HepG2 (cell line): ENCODE results near the gene MS4A2. TPM values are rescaled to one million over a fixed set of nuclear protein-coding genes. Genes with fewer than 3 reads are reported as not detected.

ENCODE experiments used
- ATAC-seq: fragments of 200-7000 bp; cut with Tn5 transposase; 3 replicates; pipeline ENCODE4 v1.9.1; 2020; ENCODE audit warnings: mild to moderate bottlenecking, moderate library complexity
- BruUV-seq: library from RNA; stranded (reverse); fragments of 400-500 nt; replicated peaks from 2 replicates; lab custom pipeline; 2021; lab: Mats Ljungman, UMichigan
- CTCF ChIA-PET: fragments of 300-600 bp; formaldehyde crosslinking; extraction: SDS; loops from one replicate; lab custom pipeline; 2021; ENCODE audit warnings: low total read pairs, inconsistent platforms, low intra/inter-chr PET ratio; lab: Yijun Ruan, JAX
- POLR2A ChIA-PET: fragments of 350-600 bp; sonication (Branson Sonifier 250); formaldehyde crosslinking; loops from one replicate; lab custom pipeline; 2020; ENCODE audit warnings: antibody characterized with exemption, inconsistent platforms; lab: Yijun Ruan, JAX
- DNase-seq: peaks from one replicate; pipeline ENCODE4 v3.0.0-alpha.2; 2015; ENCODE audit warnings: low spot score
- FAIRE-seq: peaks from 3 replicates; lab custom pipeline; 2011; peaks lifted over from hg19 to GRCh38; lab: Jason Lieb, UNC
- H2AFZ ChIP-seq: one replicate; pipeline ENCODE4 v1.6.1; 2011; ENCODE audit warnings: low read length, inconsistent platforms
- H3K27ac ChIP-seq: fragments of 300-600 bp; 3 replicates; pipeline ENCODE4 v1.8.0; 2011; ENCODE audit warnings: mixed run types, mild to moderate bottlenecking, mixed read lengths, low read length, inconsistent platforms; ENCODE audit not compliant: insufficient read depth; ENCODE audit errors: extremely low read length
- H3K27me3 ChIP-seq, 2 experiments: fragments of 200-600 bp in 1 of 2; 2 replicates in 1 of 2; 3 replicates in 1 of 2; pipeline versions ENCODE4 v1.6.0 to v1.8.0; 2011; ENCODE audit warnings: low read length in 2 of 2, mild to moderate bottlenecking in 2 of 2, moderate library complexity in 2 of 2, inconsistent platforms in 1 of 2; ENCODE audit not compliant: insufficient read depth in 2 of 2, control insufficient read depth in 1 of 2
- H3K36me3 ChIP-seq, 2 experiments: fragments of 200-600 bp in 1 of 2; replicated peaks in 1 of 2; 2 replicates in 1 of 2; 3 replicates in 1 of 2; pipeline versions ENCODE4 v1.5.1 to v1.8.0; 2011; ENCODE audit warnings: low read length in 2 of 2, inconsistent platforms in 1 of 2; ENCODE audit not compliant: insufficient read depth in 2 of 2, control insufficient read depth in 1 of 2
- H3K4me1 ChIP-seq: 2 replicates; pipeline ENCODE4 v1.5.1; 2012; ENCODE audit warnings: low read length, inconsistent platforms; ENCODE audit not compliant: insufficient read depth
- H3K4me2 ChIP-seq: 2 replicates; pipeline ENCODE4 v1.6.0; 2011; ENCODE audit warnings: low read depth, low read length, inconsistent platforms
- H3K4me3 ChIP-seq, 3 experiments: fragments of 200-600 bp in 1 of 3; sonication (generic), shearing (Covaris generic) in 1 of 3; replicated peaks in 1 of 3; 2 replicates each; pipeline ENCODE4 v1.5.1; 2011 to 2016; ENCODE audit warnings: low read length in 3 of 3, inconsistent platforms in 2 of 3, low read depth in 2 of 3, mild to moderate bottlenecking in 2 of 3, control low read depth in 1 of 3, mixed read lengths in 1 of 3; ENCODE audit not compliant: insufficient read depth in 1 of 3
- H3K79me2 ChIP-seq: one replicate; pipeline ENCODE4 v1.6.1; 2011; ENCODE audit warnings: low read length, inconsistent platforms; ENCODE audit not compliant: insufficient read depth
- H3K9ac ChIP-seq: 2 replicates; pipeline ENCODE4 v1.6.0; 2011; ENCODE audit warnings: mild to moderate bottlenecking, low read depth, low read length, inconsistent platforms; ENCODE audit not compliant: insufficient read depth
- H3K9me3 ChIP-seq: 2 replicates; pipeline ENCODE4 v1.5.1; 2012; ENCODE audit warnings: mild to moderate bottlenecking, low read length
- H4K20me1 ChIP-seq: 2 replicates; pipeline ENCODE4 v1.6.0; 2011; ENCODE audit warnings: inconsistent platforms, mild to moderate bottlenecking, low read length, moderate library complexity; ENCODE audit not compliant: insufficient read depth
- ATF7 ChIP-seq, 2 experiments: fragments of 450-650 bp in 1 of 2; sonication (generic) in 1 of 2; formaldehyde crosslinking in 1 of 2; IDR thresholded peaks; 2 replicates each; pipeline versions ENCODE4 v1.4.0 to v1.6.1; 2016 to 2020; ENCODE audit warnings: antibody characterized with exemption in 1 of 2, mild to moderate bottlenecking in 1 of 2, missing genetic modification reagents in 1 of 2
- MBNL3 ChIP-seq: fragments of 250-450 bp; sonication (Bioruptor Pico); conservative IDR thresholded peaks from 2 replicates; pipeline ENCODE4 v1.8.0; 2022; ENCODE audit warnings: mild to moderate bottlenecking, inconsistent platforms
- NR2C2 ChIP-seq: sonication (generic); formaldehyde crosslinking; IDR thresholded peaks from 2 replicates; pipeline ENCODE4 v1.4.0; 2020; ENCODE audit warnings: missing genetic modification reagents, mild to moderate bottlenecking, moderate library complexity, borderline replicate concordance
- SMAD3 ChIP-seq: sonication (generic); formaldehyde crosslinking; IDR thresholded peaks from 2 replicates; pipeline ENCODE4 v1.4.0; 2020; ENCODE audit warnings: missing genetic modification reagents
- SMAD9 ChIP-seq: sonication (generic); formaldehyde crosslinking; IDR thresholded peaks from 2 replicates; pipeline ENCODE4 v1.5.1; 2020; ENCODE audit warnings: mild to moderate bottlenecking, missing genetic modification reagents
- SNAPC2 ChIP-seq: sonication (generic); formaldehyde crosslinking; IDR thresholded peaks from 2 replicates; pipeline ENCODE4 v1.8.1; 2022; ENCODE audit warnings: mild to moderate bottlenecking, missing genetic modification reagents
- ZBTB3 ChIP-seq: sonication (generic); formaldehyde crosslinking; IDR thresholded peaks from 2 replicates; pipeline ENCODE4 v1.4.0; 2020; ENCODE audit warnings: low read depth, mild to moderate bottlenecking, moderate library complexity, missing genetic modification reagents, borderline replicate concordance
- ZNF652 ChIP-seq: IDR thresholded peaks from 2 replicates; pipeline ENCODE4 v1.6.1; 2016; ENCODE audit warnings: low read depth, borderline replicate concordance
- WGBS: methylation state at CpG from one replicate; pipeline ENCODE4 v1.1.6; 2017; ENCODE audit warnings: low lambda C conversion rate; 5-methylcytosine and 5-hydroxymethylcytosine counted together
- in situ Hi-C: cut with HindIII; loops from 2 replicates; pipeline ENCODE4 v1.10.0; 2017; ENCODE audit warnings: low pct_unique_long_range_greater_than_20kb; ENCODE audit not compliant: extremely low pct_ligation_motif_present
- intact Hi-C: fragments of 100-400 bp; cut with micrococcal nuclease; formaldehyde crosslinking; loops from one replicate; pipeline ENCODE4 v1.10.0; 2022; ENCODE audit not compliant: unreplicated experiment
- polyA plus RNA-seq, 8 experiments: library from polyadenylated mRNA; depleted of rRNA in 3 of 8; stranded (reverse) in 7 of 8; unstranded in 1 of 8; fragments of >200 nt; fragmentation: Illumina TruSeq in 4 of 8; extraction: Trizol in 4 of 8; gene quantifications; 2 replicates each; pipeline versions ENCODE4 v1.2.1 to v1.2.3, GENCODE V29; 2011 to 2016; ENCODE audit warnings: low read depth in 4 of 8, missing spikeins in 1 of 8, mixed read lengths in 1 of 8; ENCODE audit not compliant: insufficient read depth in 1 of 8
- total RNA-seq, 5 experiments: library from RNA; depleted of rRNA; stranded (reverse); fragments of >200 nt; fragmentation: Illumina TruSeq; extraction: Trizol; gene quantifications; 2 replicates each; pipeline ENCODE4 v1.2.3, GENCODE V29; 2016; ENCODE audit warnings: low read depth in 1 of 5
- TF ChIP-seq, protein P1 (sequence below): sonication (generic); formaldehyde crosslinking; IDR thresholded peaks from 2 replicates; pipeline ENCODE4 v1.4.0; 2020; ENCODE audit warnings: missing genetic modification reagents
- TF ChIP-seq, protein P2 (sequence below): IDR thresholded peaks from 2 replicates; pipeline ENCODE4 v1.6.1; 2016
- TF ChIP-seq, protein P3 (sequence below), 2 experiments: sonication (generic) in 1 of 2; formaldehyde crosslinking in 1 of 2; IDR thresholded peaks; 2 replicates each; pipeline versions ENCODE4 v1.6.1 to v1.9.0; 2014 to 2022; ENCODE audit warnings: antibody characterized with exemption in 1 of 2, borderline replicate concordance in 1 of 2, inconsistent platforms in 1 of 2, low read depth in 1 of 2, missing genetic modification reagents in 1 of 2
- TF ChIP-seq, protein P4 (sequence below): sonication (generic); formaldehyde crosslinking; IDR thresholded peaks from 2 replicates; pipeline ENCODE4 v1.5.0; 2020; ENCODE audit warnings: mild to moderate bottlenecking, missing genetic modification reagents

Gene MS4A2
- total and polyA plus RNA-seq, 2 of the 13 experiments (the other 11 are each of a cell fraction or from before 2014, with no cell fraction given), result not detected

DNA sequence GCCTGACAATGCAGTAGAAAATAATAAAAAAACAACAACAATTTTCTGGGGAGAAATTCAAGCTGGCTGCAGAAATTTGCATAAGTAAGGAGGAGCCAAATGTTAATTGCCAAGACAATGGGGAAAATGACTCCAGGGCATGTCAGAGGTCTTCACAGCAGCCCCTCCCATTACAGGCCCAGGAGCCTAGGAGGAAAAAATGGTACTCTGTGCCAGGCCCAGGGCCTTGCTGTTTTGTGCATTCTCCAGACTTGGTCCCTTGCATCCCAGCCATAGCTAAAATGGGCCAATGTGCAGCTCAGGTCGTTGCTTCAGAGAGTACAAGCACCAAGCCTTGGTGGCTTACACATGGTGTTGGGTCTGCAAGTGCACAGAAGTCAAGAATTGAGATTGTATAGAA is 45.5 kb downstream of the MS4A2 start:
- H3K4me3 ChIP-seq, result no peak overlapping the region
- CTCF ChIA-PET, result no interaction called here
- H3K27me3 ChIP-seq, result no peaks in the 10 kb centered on the region
- intact Hi-C loops, result no loop called here
- H3K4me1 ChIP-seq, result no peaks in the 10 kb centered on the region
- peaks cover 6% of the 10 kb centered on the region for H3K9me3 ChIP-seq
- no TSS peak for BruUV-seq
- DNase-seq (no peak), FAIRE-seq (no peak), ATAC-seq (no peak)
- no peaks in the 10 kb centered on the region for H4K20me1 ChIP-seq
- in situ Hi-C loops, result loop anchor here (5.0 kb wide), 1 partner anchor 312 kb away; no protein-coding TSS in a partner anchor
- H3K9ac ChIP-seq, result no peak overlapping the region
- no peaks in the 10 kb centered on the region for H3K79me2 ChIP-seq
- no peak overlapping the region for H3K4me2 ChIP-seq
- WGBS, result 0% methylated on average over 1 of the region's 1 CpG
- no peak overlapping the region for H3K27ac ChIP-seq
- POLR2A ChIA-PET, result no interaction called here
- no peak overlapping the region for H2AFZ ChIP-seq
- H3K36me3 ChIP-seq, result no peaks in the 10 kb centered on the region
- TF ChIP-seq, protein P1, sequence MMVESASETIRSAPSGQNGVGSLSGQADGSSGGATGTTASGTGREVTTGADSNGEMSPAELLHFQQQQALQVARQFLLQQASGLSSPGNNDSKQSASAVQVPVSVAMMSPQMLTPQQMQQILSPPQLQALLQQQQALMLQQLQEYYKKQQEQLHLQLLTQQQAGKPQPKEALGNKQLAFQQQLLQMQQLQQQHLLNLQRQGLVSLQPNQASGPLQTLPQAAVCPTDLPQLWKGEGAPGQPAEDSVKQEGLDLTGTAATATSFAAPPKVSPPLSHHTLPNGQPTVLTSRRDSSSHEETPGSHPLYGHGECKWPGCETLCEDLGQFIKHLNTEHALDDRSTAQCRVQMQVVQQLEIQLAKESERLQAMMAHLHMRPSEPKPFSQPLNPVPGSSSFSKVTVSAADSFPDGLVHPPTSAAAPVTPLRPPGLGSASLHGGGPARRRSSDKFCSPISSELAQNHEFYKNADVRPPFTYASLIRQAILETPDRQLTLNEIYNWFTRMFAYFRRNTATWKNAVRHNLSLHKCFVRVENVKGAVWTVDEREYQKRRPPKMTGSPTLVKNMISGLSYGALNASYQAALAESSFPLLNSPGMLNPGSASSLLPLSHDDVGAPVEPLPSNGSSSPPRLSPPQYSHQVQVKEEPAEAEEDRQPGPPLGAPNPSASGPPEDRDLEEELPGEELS (CRISPR knock-in tag), result no peak
- no peak for TF ChIP-seq SNAPC2 (CRISPR knock-in tag)
- no peak for TF ChIP-seq NR2C2 (CRISPR knock-in tag)
- TF ChIP-seq SMAD3 (CRISPR knock-in tag), result no peak
- TF ChIP-seq, protein P2, sequence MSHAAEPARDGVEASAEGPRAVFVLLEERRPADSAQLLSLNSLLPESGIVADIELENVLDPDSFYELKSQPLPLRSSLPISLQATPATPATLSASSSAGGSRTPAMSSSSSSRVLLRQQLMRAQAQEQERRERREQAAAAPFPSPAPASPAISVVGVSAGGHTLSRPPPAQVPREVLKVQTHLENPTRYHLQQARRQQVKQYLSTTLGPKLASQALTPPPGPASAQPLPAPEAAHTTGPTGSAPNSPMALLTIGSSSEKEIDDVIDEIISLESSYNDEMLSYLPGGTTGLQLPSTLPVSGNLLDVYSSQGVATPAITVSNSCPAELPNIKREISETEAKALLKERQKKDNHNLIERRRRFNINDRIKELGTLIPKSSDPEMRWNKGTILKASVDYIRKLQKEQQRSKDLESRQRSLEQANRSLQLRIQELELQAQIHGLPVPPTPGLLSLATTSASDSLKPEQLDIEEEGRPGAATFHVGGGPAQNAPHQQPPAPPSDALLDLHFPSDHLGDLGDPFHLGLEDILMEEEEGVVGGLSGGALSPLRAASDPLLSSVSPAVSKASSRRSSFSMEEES (CRISPR knock-in tag), result no peak
- no peak for TF ChIP-seq ZNF652 (CRISPR knock-in tag)
- TF ChIP-seq ATF7 (IDR thresholded peaks at IDR 0.05), result no peak
- no peak for TF ChIP-seq ATF7 (CRISPR knock-in tag; IDR thresholded peaks at IDR 0.05)
- TF ChIP-seq, protein P3, sequence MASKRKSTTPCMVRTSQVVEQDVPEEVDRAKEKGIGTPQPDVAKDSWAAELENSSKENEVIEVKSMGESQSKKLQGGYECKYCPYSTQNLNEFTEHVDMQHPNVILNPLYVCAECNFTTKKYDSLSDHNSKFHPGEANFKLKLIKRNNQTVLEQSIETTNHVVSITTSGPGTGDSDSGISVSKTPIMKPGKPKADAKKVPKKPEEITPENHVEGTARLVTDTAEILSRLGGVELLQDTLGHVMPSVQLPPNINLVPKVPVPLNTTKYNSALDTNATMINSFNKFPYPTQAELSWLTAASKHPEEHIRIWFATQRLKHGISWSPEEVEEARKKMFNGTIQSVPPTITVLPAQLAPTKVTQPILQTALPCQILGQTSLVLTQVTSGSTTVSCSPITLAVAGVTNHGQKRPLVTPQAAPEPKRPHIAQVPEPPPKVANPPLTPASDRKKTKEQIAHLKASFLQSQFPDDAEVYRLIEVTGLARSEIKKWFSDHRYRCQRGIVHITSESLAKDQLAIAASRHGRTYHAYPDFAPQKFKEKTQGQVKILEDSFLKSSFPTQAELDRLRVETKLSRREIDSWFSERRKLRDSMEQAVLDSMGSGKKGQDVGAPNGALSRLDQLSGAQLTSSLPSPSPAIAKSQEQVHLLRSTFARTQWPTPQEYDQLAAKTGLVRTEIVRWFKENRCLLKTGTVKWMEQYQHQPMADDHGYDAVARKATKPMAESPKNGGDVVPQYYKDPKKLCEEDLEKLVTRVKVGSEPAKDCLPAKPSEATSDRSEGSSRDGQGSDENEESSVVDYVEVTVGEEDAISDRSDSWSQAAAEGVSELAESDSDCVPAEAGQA (IDR thresholded peaks at IDR 0.05; ENCODE audit: low read depth), result no peak
- TF ChIP-seq, protein P3 (CRISPR knock-in tag; IDR thresholded peaks at IDR 0.05; ENCODE audit: borderline replicate concordance), result no peak
- TF ChIP-seq MBNL3 (CRISPR knock-in tag), result no peak
- TF ChIP-seq SMAD9 (CRISPR knock-in tag), result no peak
- TF ChIP-seq ZBTB3, result no peak
- TF ChIP-seq, protein P4, sequence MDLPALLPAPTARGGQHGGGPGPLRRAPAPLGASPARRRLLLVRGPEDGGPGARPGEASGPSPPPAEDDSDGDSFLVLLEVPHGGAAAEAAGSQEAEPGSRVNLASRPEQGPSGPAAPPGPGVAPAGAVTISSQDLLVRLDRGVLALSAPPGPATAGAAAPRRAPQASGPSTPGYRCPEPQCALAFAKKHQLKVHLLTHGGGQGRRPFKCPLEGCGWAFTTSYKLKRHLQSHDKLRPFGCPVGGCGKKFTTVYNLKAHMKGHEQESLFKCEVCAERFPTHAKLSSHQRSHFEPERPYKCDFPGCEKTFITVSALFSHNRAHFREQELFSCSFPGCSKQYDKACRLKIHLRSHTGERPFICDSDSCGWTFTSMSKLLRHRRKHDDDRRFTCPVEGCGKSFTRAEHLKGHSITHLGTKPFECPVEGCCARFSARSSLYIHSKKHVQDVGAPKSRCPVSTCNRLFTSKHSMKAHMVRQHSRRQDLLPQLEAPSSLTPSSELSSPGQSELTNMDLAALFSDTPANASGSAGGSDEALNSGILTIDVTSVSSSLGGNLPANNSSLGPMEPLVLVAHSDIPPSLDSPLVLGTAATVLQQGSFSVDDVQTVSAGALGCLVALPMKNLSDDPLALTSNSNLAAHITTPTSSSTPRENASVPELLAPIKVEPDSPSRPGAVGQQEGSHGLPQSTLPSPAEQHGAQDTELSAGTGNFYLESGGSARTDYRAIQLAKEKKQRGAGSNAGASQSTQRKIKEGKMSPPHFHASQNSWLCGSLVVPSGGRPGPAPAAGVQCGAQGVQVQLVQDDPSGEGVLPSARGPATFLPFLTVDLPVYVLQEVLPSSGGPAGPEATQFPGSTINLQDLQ, result no peak
